Progenitor cell of endocrine pancreas (in vitro differentiated cells): ENCODE measurements around the gene THSD4. TPM values are rescaled to one million over a fixed set of nuclear protein-coding genes. Genes with fewer than 3 reads are reported as not detected.

ENCODE experiments used
- DNase-seq: peaks from one replicate; pipeline ENCODE4 v3.0.0; 2021; ENCODE audit warnings: low spot score; ENCODE audit not compliant: unreplicated experiment
- H3K27ac Mint-ChIP-seq: 2 replicates; pipeline ENCODE4 v1.8.0; 2021; ENCODE audit warnings: mild to moderate bottlenecking, moderate library complexity, mixed read lengths
- H3K27me3 Mint-ChIP-seq: 2 replicates; pipeline ENCODE4 v1.8.0; 2021; ENCODE audit warnings: mixed read lengths
- H3K36me3 Mint-ChIP-seq: 2 replicates; pipeline ENCODE4 v1.8.0; 2022; ENCODE audit warnings: mixed read lengths; ENCODE audit not compliant: insufficient read depth
- H3K4me1 Mint-ChIP-seq: 2 replicates; pipeline ENCODE4 v1.8.0; 2021; ENCODE audit warnings: low read depth, mixed read lengths
- H3K4me3 Mint-ChIP-seq: 2 replicates; pipeline ENCODE4 v1.8.0; 2021; ENCODE audit warnings: low read depth, mild to moderate bottlenecking, moderate library complexity, mixed read lengths
- H3K9me3 Mint-ChIP-seq: 2 replicates; pipeline ENCODE4 v1.8.0; 2021; ENCODE audit warnings: low read depth, mixed read lengths
- total RNA-seq: library from RNA; stranded (reverse); gene quantifications from 2 replicates; pipeline ENCODE4 v1.2.1, GENCODE V29; 2021
- TF ChIP-seq, protein P1 (sequence below): fragments of 200-600 bp; sonication (generic); IDR thresholded peaks from one replicate; pipeline ENCODE4 v1.5.0; 2021; ENCODE audit warnings: antibody characterized with exemption, mild to moderate bottlenecking; ENCODE audit not compliant: unreplicated experiment

Gene THSD4
- total RNA-seq, 1 donor from 2014 or later: 6.8 TPM

DNA sequence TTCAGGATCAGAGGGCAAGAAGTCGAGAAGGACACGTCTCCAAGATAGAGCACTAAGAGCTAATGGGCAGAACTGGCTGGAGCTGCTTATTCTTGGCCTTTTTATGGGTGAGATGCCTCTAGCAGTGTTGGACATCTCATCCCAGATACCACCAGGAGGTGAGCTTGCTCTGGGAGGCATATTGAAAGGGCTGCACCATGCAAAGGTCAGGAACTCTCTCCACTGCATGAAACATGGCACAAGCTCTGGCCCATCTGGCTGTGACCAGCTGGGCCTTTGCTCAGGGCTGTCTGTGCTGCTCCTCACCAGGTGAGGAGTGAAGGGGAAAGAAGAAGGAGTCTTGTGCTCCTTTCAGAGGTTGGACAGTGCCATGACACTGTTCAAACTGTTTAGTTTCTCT is 188.7 kb downstream of the THSD4 start:
- Mint-ChIP-seq H3K4me1 (no peaks in the 10 kb centered on the region), H3K27me3 (peaks cover 9% of the 10 kb centered on the region), H3K36me3 (no peaks in the 10 kb centered on the region), H3K9me3 (no peaks in the 10 kb centered on the region), H3K27ac (no peak overlapping the region), H3K4me3 (no peak overlapping the region)
- no peak for DNase-seq
- TF ChIP-seq, protein P1, sequence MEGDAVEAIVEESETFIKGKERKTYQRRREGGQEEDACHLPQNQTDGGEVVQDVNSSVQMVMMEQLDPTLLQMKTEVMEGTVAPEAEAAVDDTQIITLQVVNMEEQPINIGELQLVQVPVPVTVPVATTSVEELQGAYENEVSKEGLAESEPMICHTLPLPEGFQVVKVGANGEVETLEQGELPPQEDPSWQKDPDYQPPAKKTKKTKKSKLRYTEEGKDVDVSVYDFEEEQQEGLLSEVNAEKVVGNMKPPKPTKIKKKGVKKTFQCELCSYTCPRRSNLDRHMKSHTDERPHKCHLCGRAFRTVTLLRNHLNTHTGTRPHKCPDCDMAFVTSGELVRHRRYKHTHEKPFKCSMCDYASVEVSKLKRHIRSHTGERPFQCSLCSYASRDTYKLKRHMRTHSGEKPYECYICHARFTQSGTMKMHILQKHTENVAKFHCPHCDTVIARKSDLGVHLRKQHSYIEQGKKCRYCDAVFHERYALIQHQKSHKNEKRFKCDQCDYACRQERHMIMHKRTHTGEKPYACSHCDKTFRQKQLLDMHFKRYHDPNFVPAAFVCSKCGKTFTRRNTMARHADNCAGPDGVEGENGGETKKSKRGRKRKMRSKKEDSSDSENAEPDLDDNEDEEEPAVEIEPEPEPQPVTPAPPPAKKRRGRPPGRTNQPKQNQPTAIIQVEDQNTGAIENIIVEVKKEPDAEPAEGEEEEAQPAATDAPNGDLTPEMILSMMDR: no peak

- TF ChIP-seq, protein P1: no peak
- DNase-seq: no peak
- Mint-ChIP-seq H3K27ac (no peak overlapping the region), H3K9me3 (no peaks in the 10 kb centered on the region), H3K4me1 (no peaks in the 10 kb centered on the region), H3K4me3 (no peak overlapping the region), H3K36me3 (no peaks in the 10 kb centered on the region), H3K27me3 (peaks cover 5% of the 10 kb centered on the region)
These were observed 189.4 kb downstream of the THSD4 start for GRCh38 chr15:71304681-71305080.

GRCh38 chr15:71306538-71306937 is 191.3 kb downstream of the THSD4 start:
- peaks cover 2% of the 10 kb centered on the region for H3K27me3 Mint-ChIP-seq

DNA sequence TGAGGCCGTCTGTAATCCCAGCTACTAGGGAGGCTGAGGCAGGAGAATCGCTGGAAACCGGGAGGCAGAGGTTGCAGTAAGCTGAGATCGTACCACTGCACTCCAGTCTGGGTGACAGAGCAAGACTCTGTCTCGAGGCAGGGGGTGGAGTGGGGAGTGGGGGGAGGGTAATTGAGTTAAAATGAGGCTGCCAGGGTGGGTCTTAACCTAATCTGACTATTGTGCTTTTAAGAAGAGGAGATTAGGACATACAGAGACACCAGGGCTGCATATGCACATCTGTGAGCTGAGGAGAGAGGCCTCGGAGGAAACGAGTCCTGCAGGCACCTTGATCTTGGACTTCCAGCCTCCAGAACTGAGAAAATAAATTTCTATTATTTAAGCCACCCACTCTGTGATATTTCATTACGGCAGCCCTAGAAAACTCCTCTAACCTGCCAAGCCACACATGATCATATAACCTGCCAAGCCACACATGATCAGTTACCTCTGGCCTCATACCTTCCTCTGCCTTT is 197.0 kb downstream of the THSD4 start:
- H3K4me1 Mint-ChIP-seq: no peaks in the 10 kb centered on the region
- DNase-seq: no peak
- peaks cover 2% of the 10 kb centered on the region for H3K27me3 Mint-ChIP-seq
- H3K27ac Mint-ChIP-seq: no peak overlapping the region
- no peak overlapping the region for H3K4me3 Mint-ChIP-seq
- TF ChIP-seq, protein P1: no peak
- no peaks in the 10 kb centered on the region for H3K36me3 Mint-ChIP-seq
- peaks cover 9% of the 10 kb centered on the region for H3K9me3 Mint-ChIP-seq

More at GRCh38 chr15:71306538-71306937, 191.3 kb downstream of the THSD4 start:
- TF ChIP-seq, protein P1: no peak
- Mint-ChIP-seq H3K27ac (no peak overlapping the region), H3K4me1 (no peaks in the 10 kb centered on the region), H3K4me3 (no peak overlapping the region), H3K36me3 (no peaks in the 10 kb centered on the region), H3K9me3 (no peaks in the 10 kb centered on the region)
- DNase-seq: no peak

GRCh38 chr15:71312731-71313460 is 197.6 kb downstream of the THSD4 start:
- no peaks in the 10 kb centered on the region for H3K4me1 Mint-ChIP-seq
- TF ChIP-seq, protein P1: no peak
- no peaks in the 10 kb centered on the region for H3K36me3 Mint-ChIP-seq
- H3K27ac Mint-ChIP-seq: no peak overlapping the region
- no peak for DNase-seq
- peaks cover 9% of the 10 kb centered on the region for H3K9me3 Mint-ChIP-seq
- H3K4me3 Mint-ChIP-seq: no peak overlapping the region
- peaks cover 2% of the 10 kb centered on the region for H3K27me3 Mint-ChIP-seq
